DND-41 (cell line): ENCODE data around the gene SPATA31E1.

ENCODE experiments used
- ATAC-seq: fragments of 200-7000 bp; cut with Tn5 transposase; 3 replicates; pipeline ENCODE4 v1.9.1; 2021; ENCODE audit warnings: low read depth; ENCODE audit not compliant: insufficient read depth
- DNase-seq: peaks from one replicate; pipeline ENCODE4 v3.0.0-alpha.2; 2020
- H2AFZ ChIP-seq: 2 replicates; pipeline ENCODE4 v1.6.0; 2012; ENCODE audit warnings: low read depth, low read length
- H3K27ac ChIP-seq: 2 replicates; pipeline ENCODE4 v1.5.1; 2012; ENCODE audit warnings: low read length, inconsistent platforms
- H3K27me3 ChIP-seq: fragments of 200-600 bp; sonication (generic); 2 replicates; pipeline ENCODE4 v1.6.0; 2012; ENCODE audit warnings: low read length, mild to moderate bottlenecking, inconsistent platforms; ENCODE audit not compliant: insufficient read depth, poor library complexity
- H3K36me3 ChIP-seq: 2 replicates; pipeline ENCODE4 v1.5.1; 2012; ENCODE audit warnings: low read length, inconsistent platforms; ENCODE audit not compliant: insufficient read depth
- H3K4me1 ChIP-seq: 2 replicates; pipeline ENCODE4 v1.5.1; 2012; ENCODE audit warnings: mild to moderate bottlenecking, low read length; ENCODE audit not compliant: insufficient read depth
- H3K4me2 ChIP-seq: 2 replicates; pipeline ENCODE4 v1.6.0; 2012; ENCODE audit warnings: mild to moderate bottlenecking, moderate library complexity, low read length, inconsistent platforms; ENCODE audit not compliant: insufficient read depth
- H3K4me3 ChIP-seq, 2 experiments: fragments of 200-600 bp in 1 of 2; shearing (Covaris generic) in 1 of 2; 2 replicates each; pipeline ENCODE4 v1.5.1; 2012 to 2016; ENCODE audit warnings: inconsistent platforms in 2 of 2, low read length in 2 of 2, mild to moderate bottlenecking in 2 of 2, low read depth in 1 of 2, moderate library complexity in 1 of 2
- H3K79me2 ChIP-seq: 2 replicates; pipeline ENCODE4 v1.6.0; 2012; ENCODE audit warnings: low read length, inconsistent platforms; ENCODE audit not compliant: insufficient read depth
- H3K9ac ChIP-seq: 2 replicates; pipeline ENCODE4 v1.6.0; 2012; ENCODE audit warnings: low read depth, mild to moderate bottlenecking, inconsistent platforms, low read length, moderate library complexity
- H3K9me3 ChIP-seq: 2 replicates; pipeline ENCODE4 v1.5.1; 2012; ENCODE audit warnings: low read length, moderate library complexity, mild to moderate bottlenecking, inconsistent platforms; ENCODE audit not compliant: insufficient read depth, severe bottlenecking
- H4K20me1 ChIP-seq: 2 replicates; pipeline ENCODE4 v1.6.0; 2012; ENCODE audit warnings: low read length; ENCODE audit not compliant: insufficient read depth
- CTCF ChIP-seq: IDR thresholded peaks from 2 replicates; pipeline ENCODE4 v1.5.1; 2012; ENCODE audit warnings: borderline replicate concordance, low read length, moderate library complexity, mild to moderate bottlenecking; ENCODE audit not compliant: poor library complexity, severe bottlenecking; ENCODE audit errors: extremely low read depth
- EZH2 ChIP-seq: IDR thresholded peaks from 3 replicates; pipeline ENCODE4 v1.6.1; 2012; ENCODE audit warnings: borderline replicate concordance, low read depth, mild to moderate bottlenecking, moderate library complexity, low read length, inconsistent platforms; ENCODE audit not compliant: severe bottlenecking

The SPATA31E1 gene

GRCh38 chr9:87836951-87837705, 45.5 kb upstream of the SPATA31E1 start:
- no peak overlapping the region for H3K4me3 ChIP-seq
- no peaks in the 10 kb centered on the region for H3K9me3 ChIP-seq
- no peak overlapping the region for H3K4me2 ChIP-seq
- no peak overlapping the region for H2AFZ ChIP-seq
- no peaks in the 10 kb centered on the region for H3K27me3 ChIP-seq
- no peaks in the 10 kb centered on the region for H4K20me1 ChIP-seq
- no peak for DNase-seq
- H3K27ac ChIP-seq = no peak overlapping the region
- H3K4me1 ChIP-seq = no peaks in the 10 kb centered on the region
- TF ChIP-seq CTCF = no peak
- no peak for TF ChIP-seq EZH2
- ATAC-seq = no peak
- H3K79me2 ChIP-seq = no peaks in the 10 kb centered on the region
- H3K9ac ChIP-seq = no peak overlapping the region
- no peaks in the 10 kb centered on the region for H3K36me3 ChIP-seq

GRCh38 chr9:87840134-87840533, 42.5 kb upstream of the SPATA31E1 start:
- no peak overlapping the region for H3K27ac ChIP-seq
- H3K9ac ChIP-seq = no peak overlapping the region
- no peak overlapping the region for H2AFZ ChIP-seq
- no peaks in the 10 kb centered on the region for H4K20me1 ChIP-seq
- no peaks in the 10 kb centered on the region for H3K79me2 ChIP-seq
- ATAC-seq = no peak
- H3K4me1 ChIP-seq = no peaks in the 10 kb centered on the region
- H3K9me3 ChIP-seq = no peaks in the 10 kb centered on the region
- H3K27me3 ChIP-seq = no peaks in the 10 kb centered on the region
- TF ChIP-seq CTCF (no peak), EZH2 (no peak)
- no peak for DNase-seq
- no peak overlapping the region for H3K4me3 ChIP-seq
- H3K36me3 ChIP-seq = no peaks in the 10 kb centered on the region
- H3K4me2 ChIP-seq = no peak overlapping the region

GRCh38 chr9:87842878-87843585, 39.6 kb upstream of the SPATA31E1 start:
- DNase-seq (no peak), ATAC-seq (no peak)
- no peaks in the 10 kb centered on the region for H3K27me3 ChIP-seq
- TF ChIP-seq CTCF = no peak
- no peak for TF ChIP-seq EZH2
- H3K4me3 ChIP-seq = no peak overlapping the region
- H3K4me1 ChIP-seq = no peaks in the 10 kb centered on the region
- H2AFZ ChIP-seq = no peak overlapping the region
- no peak overlapping the region for H3K27ac ChIP-seq
- H3K36me3 ChIP-seq = no peaks in the 10 kb centered on the region
- H3K9me3 ChIP-seq = no peaks in the 10 kb centered on the region
- H4K20me1 ChIP-seq = no peaks in the 10 kb centered on the region
- no peak overlapping the region for H3K9ac ChIP-seq
- H3K4me2 ChIP-seq = no peak overlapping the region
- H3K79me2 ChIP-seq = no peaks in the 10 kb centered on the region
